A549 (cell line): ENCODE measurements around the gene SNAP25. TPM values are rescaled to one million over a fixed set of nuclear protein-coding genes. Genes with fewer than 3 reads are reported as not detected.

Experiments used
- ATAC-seq, 2 experiments: fragments of 200-7000 bp in 1 of 2; fragments of >200 bp in 1 of 2; cut with Nextera tagmentation in 1 of 2; cut with Tn5 transposase in 1 of 2; 3 replicates each; pipeline versions ENCODE4 v1.8.0 to v1.9.1; 2018 to 2020; ENCODE audit warnings: mild to moderate bottlenecking in 1 of 2, moderate library complexity in 1 of 2
- CTCF ChIA-PET: fragments of 300-600 bp; sonication (Branson Sonifier 250); formaldehyde crosslinking; extraction: SDS; loops from one replicate; lab custom pipeline; 2021; ENCODE audit warnings: antibody characterized with exemption, inconsistent platforms; lab: Yijun Ruan, JAX
- POLR2A ChIA-PET: fragments of 350-600 bp; formaldehyde crosslinking; extraction: SDS; loops from one replicate; lab custom pipeline; 2021; ENCODE audit warnings: antibody characterized with exemption, inconsistent platforms; lab: Yijun Ruan, JAX
- DNase-seq, 2 experiments: peaks; one replicate each; pipeline versions ENCODE4 v3.0.0 to v3.0.0-alpha.2; 2011 to 2016; ENCODE audit warnings: low read depth in 1 of 2, low spot score in 1 of 2
- FAIRE-seq: peaks from 2 replicates; lab custom pipeline; 2011; peaks lifted over from hg19 to GRCh38; lab: Jason Lieb, UNC
- H3K27ac ChIP-seq, 2 experiments: fragments of >200 bp; sonication (Bioruptor Twin); formaldehyde crosslinking; 3 replicates each; pipeline ENCODE4 v1.5.1; 2016 to 2017
- H3K4me1 ChIP-seq: fragments of >200 bp; sonication (Bioruptor Twin); formaldehyde crosslinking; 3 replicates; pipeline ENCODE4 v1.6.1; 2016
- H3K4me2 ChIP-seq: fragments of >200 bp; sonication (Bioruptor Twin); formaldehyde crosslinking; 3 replicates; pipeline ENCODE4 v1.6.1; 2016
- H3K4me3 ChIP-seq: fragments of >200 bp; sonication (Bioruptor Twin); formaldehyde crosslinking; 3 replicates; pipeline ENCODE4 v1.5.1; 2016
- H3K9me3 ChIP-seq: fragments of >200 bp; sonication (Bioruptor Twin); formaldehyde crosslinking; 3 replicates; pipeline ENCODE4 v1.6.1; 2016
- ATOH8 ChIP-seq: fragments of 250-450 bp; sonication (Bioruptor Pico); IDR thresholded peaks from 2 replicates; pipeline ENCODE4 v1.5.0; 2020; ENCODE audit warnings: low read depth, mild to moderate bottlenecking, moderate library complexity
- BHLHE40 ChIP-seq: IDR thresholded peaks from 2 replicates; pipeline ENCODE4 v1.6.1; 2012; ENCODE audit warnings: low read depth, low read length, inconsistent platforms
- CBX2 ChIP-seq: fragments of 200-600 bp; sonication (generic); IDR thresholded peaks from 2 replicates; pipeline ENCODE4 v1.6.1; 2016; ENCODE audit warnings: low read depth, mild to moderate bottlenecking, borderline replicate concordance
- CHD2 ChIP-seq: fragments of 150-350 bp; IDR thresholded peaks from 2 replicates; pipeline ENCODE4 v1.6.1; 2014; ENCODE audit warnings: low read length; ENCODE audit not compliant: partially characterized antibody
- CHD4 ChIP-seq: fragments of 200-600 bp; sonication (generic); IDR thresholded peaks from 2 replicates; pipeline ENCODE4 v1.6.1; 2016; ENCODE audit warnings: antibody characterized with exemption, mild to moderate bottlenecking, borderline replicate concordance
- CTCF ChIP-seq: fragments of >200 bp; sonication (Bioruptor Twin); formaldehyde crosslinking; IDR thresholded peaks from 3 replicates; pipeline ENCODE4 v1.5.1; 2016
- EHF ChIP-seq: fragments of 250-450 bp; sonication (Bioruptor Pico); IDR thresholded peaks from 2 replicates; pipeline ENCODE4 v1.5.0; 2020; ENCODE audit warnings: mild to moderate bottlenecking
- ELK1 ChIP-seq: fragments of 150-350 bp; IDR thresholded peaks from 2 replicates; pipeline ENCODE4 v1.6.1; 2014; ENCODE audit warnings: low read depth, mild to moderate bottlenecking, low read length
- EP300 ChIP-seq, 2 experiments: fragments of >200 bp; sonication (Bioruptor Twin); formaldehyde crosslinking; IDR thresholded peaks; 2 replicates in 1 of 2; 3 replicates in 1 of 2; pipeline ENCODE4 v1.6.1; 2016 to 2017
- FOSL2 ChIP-seq, 2 experiments: fragments of 450-650 bp in 1 of 2; fragments of >200 bp in 1 of 2; sonication (Bioruptor Twin) in 1 of 2; formaldehyde crosslinking; IDR thresholded peaks; 2 replicates each; pipeline versions ENCODE4 v1.5.0 to v1.6.1; 2016 to 2020; ENCODE audit warnings: mild to moderate bottlenecking in 1 of 2, moderate library complexity in 1 of 2
- GATA3 ChIP-seq: IDR thresholded peaks from 2 replicates; pipeline ENCODE4 v1.6.1; 2012; ENCODE audit warnings: borderline replicate concordance
- HOXA7 ChIP-seq: fragments of 250-450 bp; sonication (Bioruptor Pico); IDR thresholded peaks from 2 replicates; pipeline ENCODE4 v1.5.0; 2020; ENCODE audit warnings: mild to moderate bottlenecking, moderate library complexity
- HOXB5 ChIP-seq: fragments of 250-450 bp; sonication (Bioruptor Pico); IDR thresholded peaks from 2 replicates; pipeline ENCODE4 v1.5.0; 2020; ENCODE audit warnings: mild to moderate bottlenecking, moderate library complexity
- MAFK ChIP-seq: fragments of 450-650 bp; IDR thresholded peaks from 2 replicates; pipeline ENCODE4 v1.6.1; 2014; ENCODE audit not compliant: partially characterized antibody
- MAZ ChIP-seq: fragments of 150-350 bp; IDR thresholded peaks from 2 replicates; pipeline ENCODE4 v1.6.1; 2014; ENCODE audit warnings: antibody characterized with exemption, low read depth, low read length, borderline replicate concordance
- MYC ChIP-seq: IDR thresholded peaks from 2 replicates; pipeline ENCODE4 v1.6.1; 2012; ENCODE audit warnings: mild to moderate bottlenecking, inconsistent platforms, low read length, improper control_type of control experiment, borderline replicate concordance
- NR3C1 ChIP-seq: fragments of >200 bp; sonication (Bioruptor Twin); formaldehyde crosslinking; IDR thresholded peaks from 3 replicates; pipeline ENCODE4 v1.6.1; 2017
- PHF8 ChIP-seq: fragments of 200-600 bp; sonication (generic); IDR thresholded peaks from 2 replicates; pipeline ENCODE4 v1.6.1; 2016; ENCODE audit warnings: low read depth, mild to moderate bottlenecking, antibody characterized with exemption, moderate library complexity, borderline replicate concordance
- RAD21 ChIP-seq, 2 experiments: fragments of >200 bp in 1 of 2; sonication (Bioruptor Twin) in 1 of 2; formaldehyde crosslinking in 1 of 2; IDR thresholded peaks in 1 of 2; conservative IDR thresholded peaks in 1 of 2; 2 replicates in 1 of 2; 3 replicates in 1 of 2; pipeline ENCODE4 v1.6.1; 2012 to 2018; ENCODE audit warnings: inconsistent platforms in 1 of 2
- RCOR1 ChIP-seq: fragments of 150-350 bp; IDR thresholded peaks from 2 replicates; pipeline ENCODE4 v1.6.1; 2014; ENCODE audit warnings: antibody characterized with exemption, low read length, low read depth
- SMC3 ChIP-seq: fragments of >200 bp; sonication (Bioruptor Twin); formaldehyde crosslinking; IDR thresholded peaks from 3 replicates; pipeline ENCODE4 v1.6.1; 2018; ENCODE audit warnings: inconsistent platforms
- TP53 ChIP-seq: fragments of 250-450 bp; sonication (Bioruptor Pico); IDR thresholded peaks from 2 replicates; pipeline ENCODE4 v1.5.0; 2021; ENCODE audit warnings: mild to moderate bottlenecking, moderate library complexity
- ZC3H11A ChIP-seq: fragments of 450-650 bp; IDR thresholded peaks from 2 replicates; pipeline ENCODE4 v1.6.1; 2014; ENCODE audit warnings: antibody characterized with exemption, mild to moderate bottlenecking
- ZNF302 ChIP-seq: fragments of 250-450 bp; sonication (Bioruptor Pico); IDR thresholded peaks from 2 replicates; pipeline ENCODE4 v1.9.0; 2021; ENCODE audit warnings: inconsistent platforms, mild to moderate bottlenecking, moderate library complexity
- WGBS: methylation state at CpG from one replicate; pipeline ENCODE4 v1.1.6; 2017; ENCODE audit errors: missing lambda C conversion rate; 5-methylcytosine and 5-hydroxymethylcytosine counted together
- polyA plus RNA-seq, 4 experiments: library from polyadenylated mRNA; depleted of rRNA in 3 of 4; stranded (reverse); fragments of >200 nt; fragmentation: RNase III in 1 of 4; extraction: RNeasy Plus Mini Kit Qiagen cat#74134 plus additional on column Dnase treatment in 1 of 4; gene quantifications; 2 replicates in 3 of 4; 3 replicates in 1 of 4; pipeline ENCODE4 v1.2.3, GENCODE V29; 2011 to 2017

Gene SNAP25
- polyA plus RNA-seq, 2 of the 4 experiments (the other 2 are of a cell fraction): 39.6 to 53.6 TPM

GRCh38 chr20:10177326-10177725 lies 41.3 kb upstream of the SNAP25 start (continued):
- TF ChIP-seq CHD4 (no peak), TP53 (CRISPR knock-in tag) (no peak), RCOR1 (no peak), NR3C1 (no peak)

- no peak overlapping the region for H3K4me3 ChIP-seq
- no peaks in the 10 kb centered on the region for H3K9me3 ChIP-seq
- peaks cover 6% of the 10 kb centered on the region for H3K4me1 ChIP-seq
- H3K4me2 ChIP-seq: no peak overlapping the region
- CTCF ChIA-PET: interaction anchor here (1.0 to 1.7 kb wide), 3 partner anchors 19 to 85 kb away, joined by 3 to 4 read pairs (median 3); no protein-coding TSS in a partner anchor
- FAIRE-seq (no peak), ATAC-seq (no peak), DNase-seq (no peak)
- POLR2A ChIA-PET: no interaction called here
- TF ChIP-seq CHD4 (no peak), MYC (no peak), CHD2 (no peak), NR3C1 (no peak), MAFK (peak; percentile 69), PHF8 (no peak), ZC3H11A (no peak), GATA3 (no peak)
- H3K27ac ChIP-seq: no peak overlapping the region
- WGBS: 58% methylated on average over 1 of the region's 1 CpG
Measured at GRCh38 chr20:10178091-10178490, 40.5 kb upstream of the SNAP25 start.

GRCh38 chr20:10178727-10179313 lies 39.8 kb upstream of the SNAP25 start:
- WGBS: 90% methylated on average over 3 of the region's 3 CpGs
- CTCF ChIA-PET: interaction anchor here (0.8 to 2.9 kb wide), 11 partner anchors 12 to 200 kb away, joined by 3 to 12 read pairs (median 3); no protein-coding TSS in a partner anchor
- Histone ChIP-seq H3K4me2 (no peak overlapping the region), H3K27ac (no peak overlapping the region), H3K4me1 (no peaks in the 10 kb centered on the region), H3K4me3 (no peak overlapping the region), H3K9me3 (no peaks in the 10 kb centered on the region)
- DNase-seq: no peak
- TF ChIP-seq ZNF302 (CRISPR knock-in tag) (no peak), GATA3 (no peak), ATOH8 (CRISPR knock-in tag) (no peak), ELK1 (no peak), HOXB5 (CRISPR knock-in tag) (no peak), MAZ (no peak), NR3C1 (no peak), CBX2 (no peak), HOXA7 (CRISPR knock-in tag) (no peak), FOSL2 (IDR thresholded peaks at IDR 0.05) (no peak), FOSL2 (CRISPR knock-in tag; IDR thresholded peaks at IDR 0.05) (no peak)
- no peak for ATAC-seq
- no peak for FAIRE-seq
- POLR2A ChIA-PET: no interaction called here

- FAIRE-seq: peak; percentile 59
- no peak overlapping the region for H3K4me3 ChIP-seq
- ATAC-seq: peak; percentile 58 to 87; a peak in 3 of 6 replicates
- CTCF ChIA-PET: interaction anchor here (0.6 to 2.9 kb wide), 14 partner anchors 8 to 201 kb away, joined by 3 to 12 read pairs (median 3); no protein-coding TSS in a partner anchor
- DNase-seq: peak; percentile 21 to 49
- POLR2A ChIA-PET: no interaction called here
- TF ChIP-seq ZC3H11A (no peak), CTCF (peak; percentile 44), EHF (no peak), EP300 (IDR thresholded peaks at IDR 0.05) (no peak), BHLHE40 (no peak), RAD21 (conservative IDR thresholded peaks at IDR 0.05 in 1 of 2, IDR thresholded peaks at IDR 0.05 in 1 of 2) (peak in 1 of 2 experiments; percentile 38; a peak in 3 of 5 replicates), SMC3 (0 out of 3 replicates have a peak, but pooled peaks have one; percentile 11)
- no peak overlapping the region for H3K27ac ChIP-seq
- no peaks in the 10 kb centered on the region for H3K4me1 ChIP-seq
- peaks cover 5% of the 10 kb centered on the region; the same call in 1 of the 3 replicates for H3K9me3 ChIP-seq
- WGBS: 81% methylated on average over 4 of the region's 4 CpGs
- no peak overlapping the region for H3K4me2 ChIP-seq
Measured at GRCh38 chr20:10179574-10180298, 38.9 kb upstream of the SNAP25 start.
